Neuronal stem cell (in vitro differentiated cells): ENCODE results near the gene FOXC1.

Experiments used
- DNase-seq: peaks from one replicate; pipeline ENCODE4 v3.0.0-alpha.2; 2013; ENCODE audit warnings: low spot score
- H2AFZ ChIP-seq: one replicate; pipeline ENCODE4 v1.6.1; 2013; ENCODE audit warnings: mild to moderate bottlenecking, low read length, inconsistent platforms
- H2AK5ac ChIP-seq: 2 replicates; pipeline ENCODE4 v1.6.1; 2013; ENCODE audit warnings: low read depth, mild to moderate bottlenecking, inconsistent platforms, low read length, moderate library complexity, mixed read lengths
- H2BK120ac ChIP-seq: 2 replicates; pipeline ENCODE4 v1.6.1; 2013; ENCODE audit warnings: low read depth, mild to moderate bottlenecking, inconsistent platforms, low read length, moderate library complexity, mixed read lengths
- H2BK12ac ChIP-seq: one replicate; pipeline ENCODE4 v1.6.1; 2013; ENCODE audit warnings: low read length, inconsistent platforms
- H2BK15ac ChIP-seq: 2 replicates; pipeline ENCODE4 v1.6.1; 2013; ENCODE audit warnings: mild to moderate bottlenecking, low read length, inconsistent platforms, mixed read lengths
- H2BK5ac ChIP-seq: one replicate; pipeline ENCODE4 v1.6.1; 2013; ENCODE audit warnings: inconsistent platforms, mild to moderate bottlenecking, low read length, moderate library complexity
- H3K14ac ChIP-seq: one replicate; pipeline ENCODE4 v1.6.1; 2013; ENCODE audit warnings: low read length, inconsistent platforms
- H3K18ac ChIP-seq: 2 replicates; pipeline ENCODE4 v1.6.1; 2013; ENCODE audit warnings: low read length, inconsistent platforms
- H3K23ac ChIP-seq: 2 replicates; pipeline ENCODE4 v1.6.1; 2013; ENCODE audit warnings: low read depth, mild to moderate bottlenecking, mixed read lengths, low read length, inconsistent platforms; ENCODE audit not compliant: poor library complexity
- H3K27ac ChIP-seq: replicated peaks from 3 replicates; pipeline ENCODE4 v1.5.1; 2013; ENCODE audit warnings: low read length, inconsistent platforms
- H3K27me3 ChIP-seq, 3 experiments: 2 replicates each; pipeline ENCODE4 v1.6.1; 2013; ENCODE audit warnings: low read length in 3 of 3, mild to moderate bottlenecking in 2 of 3, inconsistent platforms in 1 of 3, low read depth in 1 of 3, mixed read lengths in 1 of 3, moderate library complexity in 1 of 3; ENCODE audit not compliant: control insufficient read depth in 3 of 3, insufficient read depth in 3 of 3
- H3K36me3 ChIP-seq, 2 donors: replicated peaks in 1 of 2; 2 replicates each; pipeline ENCODE4 v1.6.1; 2013; ENCODE audit warnings: low read length in 2 of 2; ENCODE audit not compliant: control insufficient read depth in 2 of 2, insufficient read depth in 2 of 2
- H3K4ac ChIP-seq: 2 replicates; pipeline ENCODE4 v1.6.1; 2013; ENCODE audit warnings: inconsistent platforms, mild to moderate bottlenecking, low read length, moderate library complexity
- H3K4me1 ChIP-seq, 2 donors: 1 replicate in 1 of 2; 2 replicates in 1 of 2; pipeline ENCODE4 v1.6.1; 2013; ENCODE audit warnings: low read length in 2 of 2, low read depth in 1 of 2; ENCODE audit not compliant: control insufficient read depth in 2 of 2, insufficient read depth in 1 of 2
- H3K4me2 ChIP-seq: one replicate; pipeline ENCODE4 v1.6.1; 2013; ENCODE audit warnings: mild to moderate bottlenecking, low read length, inconsistent platforms; ENCODE audit not compliant: insufficient read depth, poor library complexity, severe bottlenecking
- H3K4me3 ChIP-seq, 2 donors: 2 replicates each; pipeline ENCODE4 v1.5.1; 2013; ENCODE audit warnings: low read length in 2 of 2, mild to moderate bottlenecking in 2 of 2, inconsistent platforms in 1 of 2, moderate library complexity in 1 of 2
- H3K79me1 ChIP-seq: one replicate; pipeline ENCODE4 v1.6.1; 2013; ENCODE audit warnings: low read depth, mild to moderate bottlenecking, inconsistent platforms, low read length, moderate library complexity
- H3K9ac ChIP-seq: one replicate; pipeline ENCODE4 v1.6.1; 2013; ENCODE audit warnings: mild to moderate bottlenecking, low read depth, low read length, inconsistent platforms; ENCODE audit not compliant: poor library complexity
- H3K9me3 ChIP-seq, 2 donors: replicated peaks in 1 of 2; 2 replicates each; pipeline versions ENCODE3 to v1.6.1; 2013; ENCODE audit warnings: low read length in 2 of 2, mild to moderate bottlenecking in 2 of 2, inconsistent platforms in 1 of 2, low read depth in 1 of 2, mixed read lengths in 1 of 2, moderate library complexity in 1 of 2; ENCODE audit not compliant: control insufficient read depth in 2 of 2, insufficient read depth in 1 of 2
- H4K8ac ChIP-seq: one replicate; pipeline ENCODE4 v1.6.1; 2013; ENCODE audit warnings: low read depth, mild to moderate bottlenecking, inconsistent platforms, low read length, moderate library complexity
- H4K91ac ChIP-seq: one replicate; pipeline ENCODE4 v1.6.1; 2013; ENCODE audit warnings: low read length, low read depth, mild to moderate bottlenecking, inconsistent platforms; ENCODE audit not compliant: poor library complexity
- whole genome bisulfite sequencing, 2 donors: extraction: QIAGEN DNeasy Blood & Tissue Kit; methylation state at CpG; one replicate each; pipeline ENCODE4 v1.1.7; 2013; ENCODE audit warnings: missing lambda C conversion rate in 2 of 2, mixed read lengths in 1 of 2; ENCODE audit not compliant: insufficient read length in 2 of 2, insufficient replicate concordance in 1 of 2; ENCODE audit errors: extremely low coverage in 2 of 2; 5-methylcytosine and 5-hydroxymethylcytosine counted together

The FOXC1 gene

GRCh38 chr6:1624058-1624850, 14.5 kb downstream of the FOXC1 start:
- H3K4me2 ChIP-seq = peak overlapping the region; percentile 29
- H2BK5ac ChIP-seq = no peak overlapping the region
- H2AK5ac ChIP-seq = no peak overlapping the region
- H3K27me3 ChIP-seq = peaks cover 54 to 89% (median 86%) of the 10 kb centered on the region in 3 experiments
- H3K79me1 ChIP-seq = no peaks in the 10 kb centered on the region
- peaks cover 2% of the 10 kb centered on the region in 2 donors for H3K4me1 ChIP-seq
- H3K36me3 ChIP-seq = no peaks in the 10 kb centered on the region
- no peak overlapping the region for H2BK120ac ChIP-seq
- no peak overlapping the region for H2BK15ac ChIP-seq
- no peak overlapping the region for H2BK12ac ChIP-seq
- WGBS, 2 donors = no CpG with 5 or more reads among the region's 66 CpGs
- peak overlapping the region; percentile 7 to 37 for H3K4me3 ChIP-seq
- H3K23ac ChIP-seq = no peak overlapping the region
- no peak overlapping the region for H4K91ac ChIP-seq
- no peak overlapping the region for H3K27ac ChIP-seq
- peaks cover 0 to 9% of the 10 kb centered on the region in 2 donors for H3K9me3 ChIP-seq
- peak overlapping the region; percentile 82 for H2AFZ ChIP-seq
- no peak overlapping the region for H3K14ac ChIP-seq
- H3K4ac ChIP-seq = no peak overlapping the region
- H3K18ac ChIP-seq = peak overlapping the region; percentile 61
- no peak overlapping the region for H3K9ac ChIP-seq
- DNase-seq = no peak
- no peak overlapping the region for H4K8ac ChIP-seq

GRCh38 chr6:1624851-1625781, 15.4 kb downstream of the FOXC1 start:
- H2BK15ac ChIP-seq = no peak overlapping the region
- H3K4ac ChIP-seq = no peak overlapping the region
- peaks cover 0 to 9% of the 10 kb centered on the region in 2 donors for H3K9me3 ChIP-seq
- no peak overlapping the region for H2AK5ac ChIP-seq
- no peak overlapping the region for H2BK5ac ChIP-seq
- no peak overlapping the region for H2BK120ac ChIP-seq
- H3K36me3 ChIP-seq = no peaks in the 10 kb centered on the region
- H2AFZ ChIP-seq = peak overlapping the region; percentile 82
- DNase-seq = no peak
- H4K8ac ChIP-seq = no peak overlapping the region
- H3K4me2 ChIP-seq = peak overlapping the region; percentile 41
- H3K27ac ChIP-seq = no peak overlapping the region
- peak overlapping the region; percentile 86 for H3K18ac ChIP-seq
- no peak overlapping the region for H4K91ac ChIP-seq
- peaks cover 50 to 81% (median 77%) of the 10 kb centered on the region in 3 experiments for H3K27me3 ChIP-seq
- H3K9ac ChIP-seq = no peak overlapping the region
- peaks cover 2% of the 10 kb centered on the region in 2 donors for H3K4me1 ChIP-seq
- H2BK12ac ChIP-seq = no peak overlapping the region
- H3K14ac ChIP-seq = no peak overlapping the region
- no peaks in the 10 kb centered on the region for H3K79me1 ChIP-seq
- no peak overlapping the region for H3K23ac ChIP-seq
- WGBS, 2 donors = no CpG with 5 or more reads among the region's 53 CpGs
- peak overlapping the region in 1 of 2 donors; percentile 37 for H3K4me3 ChIP-seq

GRCh38 chr6:1625794-1626435, 16.2 kb downstream of the FOXC1 start:
- Histone ChIP-seq H2BK120ac (no peak overlapping the region), H2BK5ac (no peak overlapping the region)
- WGBS, 2 donors = no CpG with 5 or more reads among the region's 18 CpGs

More at GRCh38 chr6:1625794-1626435, 16.2 kb downstream of the FOXC1 start:
- no peak overlapping the region for H3K4ac ChIP-seq
- no peak for DNase-seq
- H3K36me3 ChIP-seq = no peaks in the 10 kb centered on the region
- no peak overlapping the region for H3K23ac ChIP-seq
- no peak overlapping the region for H3K18ac ChIP-seq
- H2AK5ac ChIP-seq = no peak overlapping the region
- no peak overlapping the region for H2BK15ac ChIP-seq
- peaks cover 0 to 7% of the 10 kb centered on the region in 2 donors for H3K9me3 ChIP-seq
- no peak overlapping the region for H4K91ac ChIP-seq
- H3K4me3 ChIP-seq = no peak overlapping the region
- no peak overlapping the region for H2BK12ac ChIP-seq
- peaks cover 2% of the 10 kb centered on the region in 2 donors for H3K4me1 ChIP-seq
- H3K4me2 ChIP-seq = no peak overlapping the region
- H3K9ac ChIP-seq = no peak overlapping the region
- peaks cover 42 to 73% (median 69%) of the 10 kb centered on the region in 3 experiments for H3K27me3 ChIP-seq
- no peak overlapping the region for H4K8ac ChIP-seq
- no peak overlapping the region for H2AFZ ChIP-seq
- H3K27ac ChIP-seq = no peak overlapping the region
- no peak overlapping the region for H3K14ac ChIP-seq
- no peaks in the 10 kb centered on the region for H3K79me1 ChIP-seq
